GM21737 (cell line): ENCODE results near the gene RNU6-1.

ENCODE experiments used
- ATAC-seq: cut with Tn5 transposase; IDR thresholded peaks from one replicate; pipeline ENCODE4 v1.9.1; 2021; ENCODE audit warnings: mild to moderate bottlenecking, moderate library complexity; ENCODE audit not compliant: unreplicated experiment

RNU6-1 gene

GRCh38 chr15:67834581-67835296 is 5.1 kb downstream of the RNU6-1 start:
- ATAC-seq = no peak

DNA sequence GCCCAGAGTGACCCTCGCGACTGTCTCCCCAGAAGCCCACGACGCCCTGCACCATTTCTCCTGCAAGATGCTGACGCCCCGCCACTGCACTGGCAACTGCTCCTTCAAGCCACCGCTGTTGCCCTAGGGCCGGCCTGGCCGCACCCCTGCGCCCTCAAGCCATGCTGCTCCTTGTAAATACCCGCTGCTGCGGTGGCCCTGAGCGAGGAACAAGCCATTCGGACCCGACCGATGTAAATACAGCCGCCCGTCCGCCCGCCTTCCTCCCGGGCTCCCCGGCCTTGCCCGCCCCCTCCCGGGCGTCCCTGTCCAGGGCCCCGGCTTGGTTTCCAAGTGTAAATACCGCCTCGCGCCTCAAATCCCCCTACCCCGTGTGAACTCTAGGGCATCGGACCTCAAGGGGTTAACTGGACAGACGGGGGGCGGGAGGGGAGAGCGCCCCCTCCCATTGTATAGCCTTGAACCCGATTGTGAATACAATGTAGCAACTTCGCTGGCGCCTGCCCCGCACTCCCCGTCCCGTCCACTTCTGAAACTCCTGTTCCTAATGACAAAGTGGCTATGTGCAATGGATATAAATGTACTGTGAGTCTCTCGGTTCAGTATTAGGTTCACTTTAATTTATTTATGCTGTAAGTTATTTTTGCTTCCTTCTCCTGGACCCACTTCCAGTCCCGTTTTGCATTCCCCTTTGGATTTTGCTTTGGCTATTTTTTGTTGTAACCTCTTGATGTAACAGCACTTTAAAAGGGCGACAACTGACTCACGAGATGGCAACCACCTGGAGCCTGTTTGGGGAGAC is 5.9 kb downstream of the RNU6-1 start:
- ATAC-seq = no peak

DNA sequence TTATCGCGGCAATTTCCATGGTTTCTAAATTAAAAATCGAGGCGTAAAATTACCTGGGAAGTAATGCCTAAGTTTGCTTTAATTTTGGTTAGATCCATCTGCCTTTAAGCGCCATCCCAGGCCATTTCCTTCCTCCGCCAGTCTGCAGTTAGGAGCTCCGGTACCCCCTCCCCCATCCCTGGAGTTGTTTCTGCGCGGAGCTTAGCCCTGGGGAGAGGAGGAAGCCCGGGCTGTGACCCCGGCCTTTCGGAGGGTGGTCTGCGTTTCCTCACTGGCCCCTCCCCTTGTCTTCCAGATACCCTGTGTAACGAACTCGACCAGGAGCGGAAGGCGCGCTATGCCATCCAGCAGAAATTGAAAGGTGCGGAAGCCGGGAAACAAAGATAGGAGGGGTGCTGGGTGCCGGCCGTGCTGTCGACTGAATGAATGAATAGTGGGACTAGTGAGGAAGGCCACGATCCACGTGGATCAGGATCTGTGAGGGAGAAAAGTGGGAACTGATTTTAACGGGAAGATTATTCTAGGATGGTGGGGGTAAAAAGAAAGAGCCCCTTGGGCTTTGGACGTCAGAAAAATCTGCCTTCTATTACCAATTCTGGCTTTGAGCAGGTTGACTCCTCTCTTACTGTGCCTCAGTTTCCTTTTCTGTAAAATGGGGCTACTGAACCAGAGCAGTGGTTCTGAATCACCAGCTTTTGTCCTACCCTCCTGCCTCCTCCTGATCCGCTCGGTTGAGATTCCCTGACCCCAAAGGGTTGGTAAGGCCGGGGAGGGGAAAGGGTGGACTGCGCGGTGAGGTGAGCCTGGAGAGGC is 6.7 kb downstream of the RNU6-1 start:
- no peak for ATAC-seq

- no peak for ATAC-seq
These were observed 7.8 kb downstream of the RNU6-1 start for GRCh38 chr15:67832031-67832551.

- no peak for ATAC-seq
These were observed 8.5 kb downstream of the RNU6-1 start for GRCh38 chr15:67831363-67831762.

DNA sequence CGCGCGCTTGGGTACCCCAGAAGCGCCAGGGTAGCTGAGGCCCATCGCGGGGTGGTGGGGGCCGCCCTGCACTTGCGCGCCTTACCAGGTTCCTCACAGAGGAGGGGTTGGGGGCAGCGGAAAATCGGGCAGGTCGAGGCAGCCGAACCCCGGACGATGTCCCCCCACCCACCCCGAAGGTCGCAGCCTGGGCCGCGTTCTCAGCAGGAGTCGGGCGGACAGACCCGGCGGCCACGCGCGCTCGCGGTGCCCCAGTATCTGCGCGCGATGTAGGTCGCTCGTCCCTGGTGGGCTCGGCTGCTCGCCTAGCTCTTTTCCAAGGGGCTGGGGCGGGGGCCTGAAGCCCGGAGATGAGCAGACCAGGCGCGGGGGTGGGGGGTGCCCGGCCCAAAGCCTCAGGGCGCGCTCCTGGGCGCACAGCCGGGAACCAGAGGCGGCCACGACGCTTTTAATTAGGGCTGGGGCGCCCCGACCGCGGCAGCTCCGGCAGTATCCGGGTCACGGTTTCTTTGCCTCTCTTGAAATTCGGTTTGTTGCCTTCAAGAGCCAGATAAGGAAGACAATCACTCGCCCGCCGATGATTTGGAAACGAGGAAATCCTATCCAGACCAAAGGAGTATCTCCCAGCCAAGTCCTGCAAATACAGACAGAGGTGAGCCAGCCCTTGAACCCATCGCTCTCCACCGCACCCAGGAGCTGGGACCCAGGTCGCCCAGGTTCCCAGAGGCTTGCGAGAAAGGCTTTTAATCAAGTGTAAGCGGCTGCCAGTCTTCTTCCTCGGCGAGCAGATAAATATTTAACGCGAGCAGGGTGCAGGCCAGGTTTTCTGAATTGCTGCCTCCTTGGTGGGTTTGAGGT is 10.0 kb downstream of the RNU6-1 start:
- no peak for ATAC-seq

GRCh38 chr15:67828969-67829646 is 10.7 kb downstream of the RNU6-1 start:
- ATAC-seq = no peak

DNA sequence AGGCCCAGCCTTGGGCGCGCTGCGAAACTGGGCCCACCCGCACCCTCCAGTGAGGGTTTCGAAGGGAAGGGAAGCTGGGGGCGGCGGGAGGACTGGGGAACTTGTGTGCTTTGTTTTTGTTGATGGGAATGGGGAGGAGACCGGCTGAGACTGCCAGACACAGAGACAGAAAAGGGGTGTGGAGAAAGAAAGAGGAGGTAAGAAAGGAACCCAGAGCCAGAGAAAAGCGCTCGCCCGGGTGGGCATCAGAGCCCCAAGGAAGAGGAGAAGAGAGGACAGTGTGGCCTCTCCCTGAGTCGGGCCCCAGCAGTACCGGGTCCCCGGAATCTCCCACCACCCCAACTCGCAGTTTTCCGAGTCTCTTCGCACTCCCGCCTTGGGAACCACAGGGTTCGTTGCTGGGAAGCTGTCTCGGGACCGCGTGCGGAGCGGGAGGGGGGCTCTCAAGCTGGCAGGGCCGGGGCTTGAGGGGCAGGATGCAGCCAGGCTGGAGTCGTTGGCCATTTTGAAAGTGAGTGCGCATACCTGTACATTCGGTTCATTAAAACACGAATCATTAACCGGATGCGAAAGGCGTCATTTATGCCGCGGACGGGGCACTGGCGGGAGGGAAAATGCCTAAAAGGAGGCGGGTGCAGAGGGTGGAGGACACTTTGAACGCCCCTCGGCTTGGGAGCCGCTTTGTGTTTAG is 11.4 kb downstream of the RNU6-1 start:
- ATAC-seq = no peak

DNA sequence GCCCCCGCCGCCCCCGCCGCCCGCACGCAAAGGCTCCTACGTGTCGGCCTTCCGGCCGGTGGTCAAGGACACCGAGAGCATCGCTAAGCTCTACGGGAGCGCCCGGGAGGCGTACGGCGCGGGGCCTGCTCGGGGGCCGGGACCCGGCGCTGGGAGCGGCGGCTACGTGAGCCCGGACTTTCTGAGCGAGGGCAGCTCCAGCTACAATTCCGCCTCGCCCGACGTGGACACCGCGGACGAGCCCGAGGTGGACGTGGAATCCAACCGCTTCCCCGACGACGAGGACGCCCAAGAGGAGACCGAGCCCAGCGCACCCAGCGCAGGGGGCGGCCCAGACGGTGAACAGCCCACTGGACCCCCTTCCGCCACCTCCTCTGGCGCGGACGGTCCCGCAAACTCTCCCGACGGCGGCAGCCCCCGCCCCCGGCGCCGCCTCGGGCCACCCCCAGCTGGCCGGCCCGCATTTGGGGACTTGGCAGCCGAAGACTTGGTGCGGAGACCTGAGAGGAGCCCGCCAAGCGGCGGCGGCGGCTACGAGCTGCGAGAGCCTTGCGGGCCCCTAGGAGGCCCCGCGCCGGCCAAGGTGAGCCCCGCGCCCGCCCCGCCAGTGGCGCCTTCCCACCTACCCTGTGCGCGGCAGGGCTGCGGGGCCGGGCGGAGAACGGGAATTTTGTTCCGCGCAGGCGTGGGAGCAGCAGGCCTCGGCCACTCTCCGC is 12.1 kb downstream of the RNU6-1 start:
- ATAC-seq = no peak

DNA sequence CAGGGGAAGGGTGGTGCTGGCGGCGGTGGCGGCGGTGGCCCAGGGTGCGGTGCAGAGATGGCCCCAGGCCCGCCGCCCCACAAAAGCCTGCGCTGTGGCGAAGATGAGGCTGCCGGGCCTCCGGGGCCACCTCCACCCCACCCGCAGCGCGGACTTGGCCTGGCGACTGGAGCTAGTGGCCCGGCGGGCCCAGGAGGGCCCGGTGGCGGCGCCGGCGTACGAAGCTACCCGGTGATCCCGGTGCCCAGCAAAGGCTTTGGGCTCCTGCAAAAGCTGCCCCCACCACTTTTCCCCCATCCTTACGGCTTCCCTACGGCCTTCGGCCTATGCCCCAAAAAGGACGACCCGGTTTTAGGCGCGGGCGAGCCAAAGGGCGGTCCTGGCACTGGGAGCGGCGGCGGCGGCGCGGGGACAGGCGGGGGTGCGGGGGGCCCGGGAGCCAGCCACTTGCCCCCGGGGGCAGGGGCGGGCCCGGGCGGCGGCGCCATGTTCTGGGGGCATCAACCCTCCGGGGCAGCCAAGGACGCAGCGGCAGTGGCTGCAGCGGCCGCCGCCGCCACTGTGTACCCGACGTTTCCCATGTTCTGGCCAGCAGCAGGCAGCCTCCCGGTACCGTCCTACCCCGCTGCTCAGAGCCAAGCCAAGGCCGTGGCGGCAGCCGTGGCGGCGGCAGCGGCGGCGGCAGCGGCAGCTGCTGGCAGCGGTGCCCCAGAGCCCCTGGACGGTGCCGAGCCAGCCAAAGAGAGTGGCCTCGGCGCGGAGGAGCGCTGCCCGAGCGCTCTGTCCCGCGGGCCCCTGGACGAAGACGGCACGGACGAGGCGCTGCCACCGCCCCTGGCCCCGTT is 12.9 kb downstream of the RNU6-1 start:
- ATAC-seq = no peak

DNA sequence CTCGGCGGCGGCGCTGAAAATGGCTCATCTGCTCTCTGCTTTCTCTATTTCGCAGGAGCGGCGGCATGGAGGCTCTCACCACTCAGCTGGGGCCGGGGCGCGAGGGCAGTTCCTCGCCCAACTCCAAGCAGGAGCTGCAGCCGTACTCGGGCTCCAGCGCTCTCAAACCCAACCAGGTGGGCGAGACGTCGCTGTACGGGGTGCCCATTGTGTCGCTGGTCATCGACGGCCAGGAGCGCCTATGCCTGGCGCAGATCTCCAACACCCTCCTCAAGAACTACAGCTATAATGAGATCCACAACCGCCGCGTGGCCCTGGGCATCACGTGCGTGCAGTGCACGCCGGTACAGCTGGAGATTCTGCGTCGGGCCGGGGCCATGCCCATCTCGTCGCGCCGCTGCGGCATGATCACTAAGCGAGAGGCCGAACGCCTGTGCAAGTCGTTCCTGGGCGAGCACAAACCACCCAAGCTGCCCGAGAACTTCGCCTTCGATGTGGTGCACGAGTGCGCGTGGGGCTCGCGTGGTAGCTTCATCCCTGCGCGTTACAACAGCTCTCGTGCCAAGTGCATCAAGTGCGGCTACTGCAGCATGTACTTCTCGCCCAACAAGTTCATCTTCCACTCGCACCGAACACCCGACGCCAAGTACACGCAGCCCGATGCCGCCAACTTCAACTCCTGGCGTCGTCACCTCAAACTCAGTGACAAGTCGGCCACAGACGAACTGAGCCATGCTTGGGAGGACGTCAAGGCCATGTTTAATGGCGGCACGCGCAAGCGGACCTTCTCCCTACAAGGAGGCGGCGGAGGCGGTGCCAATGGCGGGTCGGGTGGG is 13.7 kb downstream of the RNU6-1 start:
- no peak for ATAC-seq

- ATAC-seq = no peak
These were observed 14.6 kb downstream of the RNU6-1 start, which contains the start of gene SKOR1 for GRCh38 chr15:67824976-67825880. SKOR1 (plus strand) TSS chr15:67825509; CDS start chr15:67825603, 94 bp downstream.

- no peak for ATAC-seq
These were observed 15.5 kb downstream of the RNU6-1 start for GRCh38 chr15:67824197-67824968.

- ATAC-seq = no peak
These were observed 16.3 kb downstream of the RNU6-1 start for GRCh38 chr15:67823314-67824196.
